GM20000 (cell line): ENCODE results near the gene OSBPL2.

Experiments used
- DNase-seq: peaks from one replicate; pipeline ENCODE4 v3.0.0; 2012; ENCODE audit warnings: low spot score
- TF ChIP-seq, protein P1 (sequence below): IDR thresholded peaks from 2 replicates; pipeline ENCODE4 v1.5.1; 2012; ENCODE audit warnings: mild to moderate bottlenecking, control low read depth; ENCODE audit errors: extremely low read depth, missing control alignments

Gene OSBPL2

DNA sequence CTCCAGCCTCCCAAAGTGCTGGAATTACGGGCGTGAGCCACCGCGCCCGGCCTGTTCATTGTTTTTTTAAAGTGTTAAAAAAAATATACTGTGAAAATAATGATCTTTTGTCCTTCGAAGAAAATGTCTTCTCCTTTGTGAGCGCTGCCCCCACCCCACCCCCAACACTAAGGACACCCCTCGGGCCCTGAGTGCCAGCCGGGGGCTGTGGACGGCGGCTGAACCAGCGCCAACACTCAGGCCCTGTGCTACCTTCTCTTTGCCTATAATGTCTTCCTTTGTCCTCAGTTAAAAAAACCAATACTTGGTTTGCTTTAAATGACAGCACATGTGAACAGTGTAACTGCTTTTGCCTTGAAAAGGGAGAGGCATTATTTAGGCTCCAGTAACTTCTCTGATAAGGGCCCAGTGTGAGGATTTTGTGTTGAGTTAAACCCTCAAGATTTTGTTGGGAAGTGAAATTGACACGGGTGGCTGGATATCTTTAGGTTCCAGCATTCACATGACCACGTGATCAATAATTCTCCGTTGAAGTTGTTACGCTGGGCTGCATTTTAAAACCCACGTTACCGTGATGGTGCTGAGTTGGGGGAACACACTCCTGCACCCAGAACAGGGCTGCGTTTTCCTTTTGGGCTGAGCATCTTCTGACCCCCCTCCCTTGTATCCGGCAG, 54.9 kb downstream of the OSBPL2 start:
- TF ChIP-seq, protein P1, sequence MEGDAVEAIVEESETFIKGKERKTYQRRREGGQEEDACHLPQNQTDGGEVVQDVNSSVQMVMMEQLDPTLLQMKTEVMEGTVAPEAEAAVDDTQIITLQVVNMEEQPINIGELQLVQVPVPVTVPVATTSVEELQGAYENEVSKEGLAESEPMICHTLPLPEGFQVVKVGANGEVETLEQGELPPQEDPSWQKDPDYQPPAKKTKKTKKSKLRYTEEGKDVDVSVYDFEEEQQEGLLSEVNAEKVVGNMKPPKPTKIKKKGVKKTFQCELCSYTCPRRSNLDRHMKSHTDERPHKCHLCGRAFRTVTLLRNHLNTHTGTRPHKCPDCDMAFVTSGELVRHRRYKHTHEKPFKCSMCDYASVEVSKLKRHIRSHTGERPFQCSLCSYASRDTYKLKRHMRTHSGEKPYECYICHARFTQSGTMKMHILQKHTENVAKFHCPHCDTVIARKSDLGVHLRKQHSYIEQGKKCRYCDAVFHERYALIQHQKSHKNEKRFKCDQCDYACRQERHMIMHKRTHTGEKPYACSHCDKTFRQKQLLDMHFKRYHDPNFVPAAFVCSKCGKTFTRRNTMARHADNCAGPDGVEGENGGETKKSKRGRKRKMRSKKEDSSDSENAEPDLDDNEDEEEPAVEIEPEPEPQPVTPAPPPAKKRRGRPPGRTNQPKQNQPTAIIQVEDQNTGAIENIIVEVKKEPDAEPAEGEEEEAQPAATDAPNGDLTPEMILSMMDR, result no peak
- no peak for DNase-seq

DNA sequence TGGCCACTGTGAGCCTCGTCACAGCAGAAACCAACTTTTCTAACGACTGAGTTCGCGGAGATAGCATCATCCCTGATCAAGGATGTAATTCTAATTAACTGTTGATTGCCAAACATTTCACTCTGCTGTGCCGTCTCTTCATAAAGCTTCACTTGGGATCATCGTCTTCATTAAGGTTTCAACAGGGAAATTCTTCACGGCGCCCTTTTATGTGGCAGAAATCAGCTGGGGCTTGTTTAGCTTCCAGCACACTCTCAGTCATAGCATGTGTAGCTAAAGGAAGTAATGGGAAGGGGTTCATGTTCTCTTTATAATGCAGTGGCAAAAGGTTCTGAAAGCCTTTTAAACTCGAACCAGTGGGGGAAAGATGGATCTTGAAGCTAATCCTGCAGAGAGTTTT, 55.6 kb downstream of the OSBPL2 start:
- DNase-seq, result no peak
- TF ChIP-seq, protein P1, result no peak

DNA sequence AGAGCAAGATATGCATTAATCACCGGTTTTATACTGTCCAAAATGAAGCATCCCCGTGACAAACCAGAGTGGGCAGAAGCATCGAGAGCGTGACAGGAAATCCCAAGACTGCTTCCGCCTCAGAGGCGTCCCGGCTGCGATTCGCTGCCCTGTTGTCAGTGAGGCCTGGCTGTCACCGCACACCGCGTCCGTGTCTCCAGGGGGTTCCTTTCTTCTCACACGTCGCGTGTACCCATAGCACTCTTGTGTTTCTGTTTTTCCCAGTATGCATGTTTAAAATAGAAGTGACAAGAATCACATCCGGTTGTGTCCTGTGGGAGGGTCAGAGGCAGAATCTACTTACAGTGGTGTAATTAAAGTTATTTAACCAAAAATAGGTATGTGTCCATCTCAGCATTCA, 56.2 kb downstream of the OSBPL2 start:
- DNase-seq, result no peak
- TF ChIP-seq, protein P1, result no peak

DNA sequence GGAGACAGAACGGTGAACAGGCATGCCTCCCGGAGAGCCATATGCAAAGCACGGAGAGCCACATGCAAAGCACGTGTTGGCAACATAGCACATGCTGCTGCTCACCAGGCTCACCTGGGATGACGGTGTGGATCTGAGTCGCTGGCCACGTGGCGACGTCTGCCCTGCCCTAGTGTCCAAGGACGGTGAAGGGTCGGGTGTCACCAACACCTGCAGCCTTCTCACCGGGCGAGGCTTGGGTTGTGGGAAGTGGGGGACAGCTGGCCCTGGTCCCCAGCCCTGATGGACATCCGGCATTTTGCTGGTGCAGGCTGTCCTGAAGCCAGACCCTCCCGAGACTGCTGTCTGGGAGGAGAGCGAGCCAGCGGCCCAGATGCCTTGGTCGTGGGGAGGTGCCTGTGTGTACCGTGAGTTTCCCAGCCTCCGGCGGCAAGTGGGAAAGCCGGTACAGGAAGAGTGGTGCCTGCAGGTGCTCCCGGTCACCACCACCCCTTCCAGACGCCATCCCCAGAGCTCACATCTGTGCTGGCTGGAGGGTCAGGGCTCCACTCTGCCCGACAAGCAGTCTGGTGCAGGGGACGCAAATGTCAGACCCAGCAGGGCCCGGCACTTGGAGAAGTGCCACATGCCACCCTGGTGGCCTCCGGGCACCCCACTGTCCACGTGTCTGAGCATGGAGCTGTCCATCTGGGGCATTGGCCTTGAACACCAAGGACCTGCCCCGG, 58.6 kb downstream of the OSBPL2 start:
- DNase-seq, result no peak
- TF ChIP-seq, protein P1, result no peak

DNA sequence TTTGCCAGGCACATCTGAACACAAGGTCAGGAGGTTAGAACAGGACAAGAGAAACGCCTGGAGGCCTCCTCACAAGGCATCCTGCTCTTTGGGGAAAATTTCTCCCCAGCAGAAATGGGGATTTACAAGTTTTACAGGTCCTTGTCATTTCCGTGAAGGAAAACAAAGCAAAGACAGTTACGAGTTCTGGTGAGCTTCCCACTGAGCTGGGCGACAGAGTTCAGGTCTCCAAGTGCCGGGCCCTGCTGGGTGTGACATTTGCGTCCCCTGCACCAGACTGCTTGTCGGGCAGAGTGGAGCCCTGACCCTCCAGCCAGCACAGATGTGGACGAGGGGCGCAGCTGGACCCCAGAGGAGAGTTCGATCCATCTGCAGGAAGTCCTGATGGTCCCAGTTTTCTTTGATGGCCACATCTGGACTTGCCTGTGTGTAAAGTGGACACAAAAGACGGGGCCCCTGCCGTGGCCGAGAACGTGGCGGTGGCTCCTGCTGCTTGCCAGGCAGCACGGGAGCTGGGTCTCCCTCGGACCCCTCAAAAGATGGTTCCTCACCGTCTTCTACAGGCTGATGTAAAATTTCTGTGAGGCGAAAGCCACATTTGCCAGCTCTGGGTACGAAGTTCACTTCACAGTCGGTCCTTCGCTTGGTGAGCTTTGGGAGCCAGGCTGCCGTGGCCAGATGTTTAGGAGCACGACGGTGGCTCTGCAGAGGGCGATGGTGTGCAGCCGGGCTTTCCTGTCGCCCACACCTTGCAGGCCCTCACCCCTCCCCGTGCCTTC, 59.3 kb downstream of the OSBPL2 start:
- no peak for DNase-seq
- TF ChIP-seq, protein P1, result no peak

DNA sequence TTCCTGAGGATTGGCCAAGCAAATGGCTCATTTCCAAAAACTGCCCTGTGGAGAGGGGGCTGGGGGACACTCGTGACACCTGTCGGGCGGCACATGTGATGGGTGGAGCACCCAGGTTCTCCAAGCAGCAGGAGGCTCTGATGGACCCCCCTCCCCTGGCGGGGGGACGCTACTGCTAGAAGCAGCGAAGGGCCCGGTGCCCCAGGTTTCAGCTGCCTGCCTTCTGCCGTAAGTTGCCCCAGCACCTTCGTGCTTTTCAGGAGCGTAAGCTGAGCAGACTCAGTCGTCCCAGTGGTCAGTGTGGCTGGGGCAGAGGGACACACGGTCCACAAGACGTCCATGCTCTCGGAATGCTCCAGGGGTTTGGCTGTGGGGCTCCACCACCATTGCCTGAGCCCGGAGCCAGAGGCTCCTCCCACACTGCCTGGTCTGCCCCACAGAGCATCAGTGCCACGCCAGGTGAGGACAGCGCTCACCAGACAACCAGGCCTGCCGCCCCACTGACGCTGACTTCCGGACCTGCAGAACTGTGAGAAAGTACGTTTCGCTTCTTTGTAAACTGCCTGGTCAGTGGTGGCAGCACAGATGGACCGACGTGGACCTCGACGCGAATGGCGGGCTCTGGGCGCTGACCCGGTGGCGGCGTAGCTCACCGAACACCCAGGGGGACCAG, 60.4 kb downstream of the OSBPL2 start:
- DNase-seq, result no peak
- TF ChIP-seq, protein P1, result no peak

DNA sequence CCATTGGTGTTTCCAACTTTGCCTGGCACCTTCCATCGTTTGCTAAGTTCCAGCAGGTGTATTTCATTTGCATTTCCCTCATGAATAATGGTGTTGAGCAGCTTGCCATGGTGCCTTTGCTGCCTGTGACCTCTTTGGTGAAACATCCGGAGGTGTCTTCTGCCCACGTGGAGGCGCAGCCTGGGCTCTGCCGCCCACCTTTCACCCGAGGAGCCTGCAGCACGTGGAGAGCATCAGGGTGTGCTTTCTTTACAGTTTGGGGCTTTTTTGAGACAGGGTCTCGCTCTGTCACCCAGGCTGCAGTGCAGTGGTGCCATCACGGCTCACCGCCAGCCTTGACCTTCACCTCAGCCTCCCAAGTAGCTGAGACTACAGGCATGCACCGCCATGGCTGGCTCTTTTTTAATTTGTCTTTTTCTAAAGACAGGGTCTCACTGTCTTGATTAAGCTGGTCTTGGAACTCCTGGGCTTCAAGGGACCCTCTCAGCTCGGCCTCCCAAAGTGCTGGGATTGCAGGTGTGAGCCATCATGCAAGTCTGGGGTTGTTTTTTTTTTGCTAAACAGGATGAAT, 61.4 kb downstream of the OSBPL2 start:
- TF ChIP-seq, protein P1, result no peak

More for the DNA sequence above, 61.4 kb downstream of the OSBPL2 start:
- DNase-seq, result no peak
